ENCODE measurements around the gene ARG1. TPM values are rescaled to one million over a fixed set of nuclear protein-coding genes. Genes with fewer than 3 reads are reported as not detected.

The ARG1 gene
- total and polyA plus RNA-seq, 2 of the 4 experiments (the other 2 are of a cell fraction): not detected

DNA sequence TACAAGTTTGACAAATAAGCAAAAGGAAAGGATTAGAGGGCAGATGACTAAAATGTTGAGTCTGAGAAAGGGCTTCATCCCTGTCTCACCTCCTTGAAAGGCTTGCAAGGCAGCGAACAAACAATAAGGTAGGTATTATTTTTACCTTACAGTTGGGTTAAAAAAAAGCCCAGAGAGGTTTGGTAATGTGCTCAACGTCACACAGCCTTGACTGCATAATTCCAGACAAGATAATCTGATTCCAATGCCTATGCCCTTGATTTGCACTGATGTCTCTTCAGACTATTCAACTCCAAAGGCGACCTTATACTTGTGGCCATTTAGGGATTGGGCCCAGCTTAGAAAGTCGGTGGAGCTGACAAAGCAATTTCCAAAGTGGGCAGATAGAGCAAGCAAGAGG, 1.7 kb downstream of the ARG1 start:
- Histone ChIP-seq H3K18ac (ENCODE audit: low read depth, low read length) (no peak overlapping the region), H3K9me3 (ENCODE audit: control insufficient read depth, insufficient read depth, low read length) (no peaks in the 10 kb centered on the region), H3K4me3 (ENCODE audit: insufficient read depth, low read depth, low read length) (no peak overlapping the region), H2AK9ac (replicated peaks; ENCODE audit: low read depth, low read length, poor library complexity) (no peak overlapping the region), H2BK120ac (ENCODE audit: low read depth, low read length) (no peak overlapping the region), H3K4me1 (ENCODE audit: control insufficient read depth, insufficient read depth, low read length) (no peaks in the 10 kb centered on the region), H4K5ac (ENCODE audit: low read depth, low read length) (no peak overlapping the region), H3K4me2 (ENCODE audit: low read depth, low read length) (no peak overlapping the region), H3K79me1 (ENCODE audit: low read depth in 1 of 2, low read length in 2 of 2) (no peaks in the 10 kb centered on the region), H2BK15ac (ENCODE audit: low read depth, low read length) (no peak overlapping the region), H2BK20ac (ENCODE audit: low read depth, low read length) (no peak overlapping the region), H4K91ac (ENCODE audit: insufficient read depth, low read depth, low read length) (no peak overlapping the region), H2AK5ac (ENCODE audit: low read depth, low read length) (no peak overlapping the region), H3K36me3 (ENCODE audit: control insufficient read depth, insufficient read depth, low read length) (peaks cover 5% of the 10 kb centered on the region; the same call in 1 of the 2 replicates), H3K9me1 (ENCODE audit: insufficient read depth, low read length) (no peaks in the 10 kb centered on the region; the same call in 1 of the 2 replicates), H3K27ac (ENCODE audit: insufficient read depth, low read length) (no peak overlapping the region), H3K4ac (ENCODE audit: low read depth, low read length) (no peak overlapping the region), H3K56ac (ENCODE audit: extremely low read depth, insufficient read depth, low read length) (no peak overlapping the region), H2BK5ac (ENCODE audit: low read depth, low read length, poor library complexity, severe bottlenecking) (no peak overlapping the region), H3K14ac (replicated peaks; ENCODE audit: low read depth, low read length) (no peak overlapping the region), H2AFZ (replicated peaks; ENCODE audit: low read length, poor library complexity) (no peak overlapping the region), H4K20me1 (ENCODE audit: insufficient read depth, low read length) (no peaks in the 10 kb centered on the region), H3K27me3 (ENCODE audit: control insufficient read depth, insufficient read depth, low read length) (no peaks in the 10 kb centered on the region), H3K9ac (ENCODE audit: low read depth, low read length) (no peak overlapping the region), H3K23ac (ENCODE audit: low read depth, low read length) (no peak overlapping the region), H4K8ac (ENCODE audit: low read depth in 2 of 2, low read length in 2 of 2) (no peak overlapping the region)
- no TSS peak for BruUV-seq (replicated peaks)
- in situ Hi-C loops (cut with MboI; ENCODE audit: low sequenced_read_pairs) (no loop called here), intact Hi-C loops (cut with micrococcal nuclease) (no loop called here), dilution Hi-C loops (cut with HindIII; ENCODE audit: low sequenced_read_pairs, unreplicated experiment) (no loop called here)
- 100% methylated on average over 1 of the region's 4 CpGs; no CpG with 5 or more reads in 1 of the 2 experiments for WGBS, 2 experiments (ENCODE audit: extremely low coverage in 2 of 2, insufficient read length in 1 of 2)
- no peak for TF ChIP-seq BHLHE40 (IDR thresholded peaks at IDR 0.05; ENCODE audit: low read depth, low read length)
- TF ChIP-seq, protein P1, sequence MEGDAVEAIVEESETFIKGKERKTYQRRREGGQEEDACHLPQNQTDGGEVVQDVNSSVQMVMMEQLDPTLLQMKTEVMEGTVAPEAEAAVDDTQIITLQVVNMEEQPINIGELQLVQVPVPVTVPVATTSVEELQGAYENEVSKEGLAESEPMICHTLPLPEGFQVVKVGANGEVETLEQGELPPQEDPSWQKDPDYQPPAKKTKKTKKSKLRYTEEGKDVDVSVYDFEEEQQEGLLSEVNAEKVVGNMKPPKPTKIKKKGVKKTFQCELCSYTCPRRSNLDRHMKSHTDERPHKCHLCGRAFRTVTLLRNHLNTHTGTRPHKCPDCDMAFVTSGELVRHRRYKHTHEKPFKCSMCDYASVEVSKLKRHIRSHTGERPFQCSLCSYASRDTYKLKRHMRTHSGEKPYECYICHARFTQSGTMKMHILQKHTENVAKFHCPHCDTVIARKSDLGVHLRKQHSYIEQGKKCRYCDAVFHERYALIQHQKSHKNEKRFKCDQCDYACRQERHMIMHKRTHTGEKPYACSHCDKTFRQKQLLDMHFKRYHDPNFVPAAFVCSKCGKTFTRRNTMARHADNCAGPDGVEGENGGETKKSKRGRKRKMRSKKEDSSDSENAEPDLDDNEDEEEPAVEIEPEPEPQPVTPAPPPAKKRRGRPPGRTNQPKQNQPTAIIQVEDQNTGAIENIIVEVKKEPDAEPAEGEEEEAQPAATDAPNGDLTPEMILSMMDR (conservative IDR thresholded peaks at IDR 0.05; ENCODE audit: low read depth, low read length): no peak
- TF ChIP-seq FOS (IDR thresholded peaks at IDR 0.05; ENCODE audit: low read depth, low read length): no peak
- TF ChIP-seq CEBPB (IDR thresholded peaks at IDR 0.05; ENCODE audit: low read depth, low read length): no peak
- no peak for TF ChIP-seq MAZ (IDR thresholded peaks at IDR 0.05; ENCODE audit: borderline replicate concordance, low read depth, low read length)
- TF ChIP-seq RFX5 (IDR thresholded peaks at IDR 0.05; ENCODE audit: low read depth, low read length): no peak
- TF ChIP-seq, protein P2, sequence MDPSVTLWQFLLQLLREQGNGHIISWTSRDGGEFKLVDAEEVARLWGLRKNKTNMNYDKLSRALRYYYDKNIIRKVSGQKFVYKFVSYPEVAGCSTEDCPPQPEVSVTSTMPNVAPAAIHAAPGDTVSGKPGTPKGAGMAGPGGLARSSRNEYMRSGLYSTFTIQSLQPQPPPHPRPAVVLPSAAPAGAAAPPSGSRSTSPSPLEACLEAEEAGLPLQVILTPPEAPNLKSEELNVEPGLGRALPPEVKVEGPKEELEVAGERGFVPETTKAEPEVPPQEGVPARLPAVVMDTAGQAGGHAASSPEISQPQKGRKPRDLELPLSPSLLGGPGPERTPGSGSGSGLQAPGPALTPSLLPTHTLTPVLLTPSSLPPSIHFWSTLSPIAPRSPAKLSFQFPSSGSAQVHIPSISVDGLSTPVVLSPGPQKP (IDR thresholded peaks at IDR 0.05; ENCODE audit: borderline replicate concordance, low read depth, low read length): no peak
- no peak for TF ChIP-seq NFE2L2 (IDR thresholded peaks at IDR 0.05; ENCODE audit: low read depth, low read length)
- no peak for TF ChIP-seq MXI1 (IDR thresholded peaks at IDR 0.05; ENCODE audit: borderline replicate concordance, low read depth, low read length)
- no peak for TF ChIP-seq MAFK (IDR thresholded peaks at IDR 0.05; ENCODE audit: low read depth, low read length)
- TF ChIP-seq, protein P3, sequence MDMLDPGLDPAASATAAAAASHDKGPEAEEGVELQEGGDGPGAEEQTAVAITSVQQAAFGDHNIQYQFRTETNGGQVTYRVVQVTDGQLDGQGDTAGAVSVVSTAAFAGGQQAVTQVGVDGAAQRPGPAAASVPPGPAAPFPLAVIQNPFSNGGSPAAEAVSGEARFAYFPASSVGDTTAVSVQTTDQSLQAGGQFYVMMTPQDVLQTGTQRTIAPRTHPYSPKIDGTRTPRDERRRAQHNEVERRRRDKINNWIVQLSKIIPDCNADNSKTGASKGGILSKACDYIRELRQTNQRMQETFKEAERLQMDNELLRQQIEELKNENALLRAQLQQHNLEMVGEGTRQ (IDR thresholded peaks at IDR 0.05; ENCODE audit: low read depth, low read length): no peak
- no peak for TF ChIP-seq POLR2A (IDR thresholded peaks at IDR 0.05; ENCODE audit: low read depth, low read length)
- ATAC-seq (ENCODE audit: low read depth) (no peak), DNase-seq (no peak)
- ChIA-PET CTCF (no interaction called here), POLR2A (ENCODE audit: unreplicated experiment) (no interaction called here)
